Fibroblast of villous mesenchyme (primary cell): Measurements from ENCODE around the gene SMIM35. TPM values are rescaled to one million over a fixed set of nuclear protein-coding genes. Genes with fewer than 3 reads are reported as not detected.

Experiments
- DNase-seq: peaks from one replicate; pipeline ENCODE4 v3.0.0-alpha.2; 2010; ENCODE audit warnings: low read depth
- H3K4me3 ChIP-seq: 2 replicates; pipeline ENCODE4 v1.5.1; 2011; ENCODE audit warnings: low read depth, mild to moderate bottlenecking, low read length
- total RNA-seq: library from RNA; depleted of rRNA; stranded (reverse); fragments of >200 nt; gene quantifications from 2 replicates; pipeline ENCODE4 v1.2.3, GENCODE V29; 2012
- TF ChIP-seq, protein P1 (sequence below): IDR thresholded peaks from 2 replicates; pipeline ENCODE4 v1.5.1; 2012; ENCODE audit warnings: low read depth, mild to moderate bottlenecking, low read length; ENCODE audit not compliant: insufficient read depth

SMIM35 gene
- total RNA-seq, 1 donor: not detected

DNA sequence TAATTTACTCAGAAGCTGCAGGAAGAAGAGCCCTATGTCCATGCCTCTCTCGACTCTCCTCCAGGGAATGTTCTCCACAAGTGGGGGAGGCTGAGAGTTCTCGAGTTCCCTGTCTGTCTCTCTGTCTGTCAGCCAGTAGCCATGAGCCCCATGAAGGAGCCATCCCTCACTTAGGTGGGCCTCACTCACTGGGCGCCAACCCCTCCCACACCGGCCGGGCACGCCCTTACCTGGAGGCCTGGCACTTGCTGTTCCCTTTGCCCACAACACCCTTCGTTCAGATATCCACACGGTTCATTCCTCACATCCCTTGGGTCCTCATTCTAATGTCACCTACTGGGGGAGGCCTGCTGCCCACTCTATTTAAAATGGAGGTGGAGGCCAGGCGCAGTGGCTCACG lies 114.7 kb downstream of the SMIM35 start:
- TF ChIP-seq, protein P1, sequence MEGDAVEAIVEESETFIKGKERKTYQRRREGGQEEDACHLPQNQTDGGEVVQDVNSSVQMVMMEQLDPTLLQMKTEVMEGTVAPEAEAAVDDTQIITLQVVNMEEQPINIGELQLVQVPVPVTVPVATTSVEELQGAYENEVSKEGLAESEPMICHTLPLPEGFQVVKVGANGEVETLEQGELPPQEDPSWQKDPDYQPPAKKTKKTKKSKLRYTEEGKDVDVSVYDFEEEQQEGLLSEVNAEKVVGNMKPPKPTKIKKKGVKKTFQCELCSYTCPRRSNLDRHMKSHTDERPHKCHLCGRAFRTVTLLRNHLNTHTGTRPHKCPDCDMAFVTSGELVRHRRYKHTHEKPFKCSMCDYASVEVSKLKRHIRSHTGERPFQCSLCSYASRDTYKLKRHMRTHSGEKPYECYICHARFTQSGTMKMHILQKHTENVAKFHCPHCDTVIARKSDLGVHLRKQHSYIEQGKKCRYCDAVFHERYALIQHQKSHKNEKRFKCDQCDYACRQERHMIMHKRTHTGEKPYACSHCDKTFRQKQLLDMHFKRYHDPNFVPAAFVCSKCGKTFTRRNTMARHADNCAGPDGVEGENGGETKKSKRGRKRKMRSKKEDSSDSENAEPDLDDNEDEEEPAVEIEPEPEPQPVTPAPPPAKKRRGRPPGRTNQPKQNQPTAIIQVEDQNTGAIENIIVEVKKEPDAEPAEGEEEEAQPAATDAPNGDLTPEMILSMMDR: no peak
- no peak for DNase-seq
- H3K4me3 ChIP-seq: no peak overlapping the region

GRCh38 chr11:117970400-117971024 lies 116.3 kb downstream of the SMIM35 start:
- H3K4me3 ChIP-seq: no peak overlapping the region
- TF ChIP-seq, protein P1: no peak
- no peak for DNase-seq

DNA sequence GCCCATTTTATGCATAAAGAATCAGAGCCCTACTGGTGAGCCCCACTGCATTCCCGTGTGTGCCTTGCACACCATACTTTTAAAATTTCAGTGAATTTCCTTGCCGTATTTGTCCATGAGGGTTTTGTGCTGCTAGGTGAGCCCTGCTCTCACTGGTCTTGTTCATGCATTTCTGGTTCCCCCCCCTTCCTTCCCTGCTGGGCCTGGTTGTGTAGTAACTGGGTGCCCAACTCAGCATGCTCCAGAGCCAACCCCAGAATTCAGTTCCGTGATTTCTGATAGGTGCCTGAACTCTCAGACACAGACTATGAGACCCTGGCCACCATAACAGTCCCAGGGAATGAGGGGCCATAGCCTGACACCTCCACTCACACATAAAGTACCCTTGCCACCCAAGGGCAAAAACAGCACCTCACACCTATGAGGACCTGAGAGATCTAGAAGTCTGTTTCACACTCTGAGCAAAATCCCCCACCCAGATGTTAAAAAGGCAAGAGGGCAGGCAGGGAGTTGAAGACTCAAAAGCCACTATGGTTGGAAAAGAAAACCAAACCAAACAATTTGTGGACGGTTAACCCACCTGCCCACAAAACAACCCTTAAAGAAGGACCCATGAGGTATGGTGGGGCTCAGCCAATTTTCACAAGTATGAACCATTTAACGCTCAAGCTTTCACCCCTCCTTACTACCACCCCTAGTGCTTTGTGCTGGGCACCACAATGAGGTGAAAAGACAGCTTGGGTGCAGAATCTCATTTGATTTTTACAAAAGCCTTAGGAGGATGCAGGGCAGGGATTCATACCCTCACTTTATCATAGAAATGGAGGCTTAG lies 117.4 kb downstream of the SMIM35 start:
- no peak overlapping the region for H3K4me3 ChIP-seq
- DNase-seq: no peak
- TF ChIP-seq, protein P1: no peak

DNA sequence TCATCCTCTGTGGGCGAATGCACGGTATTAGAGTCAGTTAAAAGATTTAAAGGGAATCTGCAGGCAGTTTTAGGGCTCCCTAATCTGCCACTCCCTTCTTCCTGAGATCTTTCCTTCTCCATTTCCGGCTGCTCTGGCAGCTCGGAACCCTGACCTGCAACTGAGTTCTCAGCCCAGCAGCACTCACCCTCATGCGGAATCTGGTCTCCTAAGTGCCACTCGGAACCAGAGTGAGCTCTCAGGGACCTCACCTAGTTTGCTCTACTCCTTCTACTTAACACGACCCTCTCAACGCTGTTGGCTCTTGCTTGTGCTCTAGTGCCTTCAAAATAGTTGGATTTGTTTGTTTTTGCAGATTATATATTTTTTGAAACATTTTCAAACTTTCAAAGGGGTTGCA lies 119.9 kb downstream of the SMIM35 start:
- no peak for DNase-seq
- TF ChIP-seq, protein P1: no peak
- no peak overlapping the region for H3K4me3 ChIP-seq

DNA sequence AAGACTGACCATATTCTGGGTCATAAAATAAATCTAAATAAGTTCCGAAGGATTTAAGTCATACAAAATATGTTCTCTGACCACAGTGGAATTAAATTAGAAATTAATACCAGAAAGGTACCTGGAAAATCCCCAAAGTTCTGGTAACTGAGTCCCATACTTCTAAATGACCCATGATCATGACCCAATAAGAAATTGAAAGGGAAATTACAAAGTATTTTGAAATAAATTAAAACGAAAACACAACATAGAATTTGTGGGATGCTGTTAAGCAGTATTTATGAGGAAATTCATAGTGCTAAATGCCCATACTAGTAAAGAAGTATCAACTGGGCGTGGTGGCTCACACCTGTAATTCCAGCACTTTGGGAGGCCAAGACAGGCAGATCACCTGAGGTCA lies 123.9 kb downstream of the SMIM35 start:
- no peak overlapping the region for H3K4me3 ChIP-seq
- no peak for DNase-seq
- TF ChIP-seq, protein P1: no peak

GRCh38 chr11:117961896-117962295 lies 124.9 kb downstream of the SMIM35 start:
- no peak for DNase-seq
- H3K4me3 ChIP-seq: no peak overlapping the region
- TF ChIP-seq, protein P1: no peak
